ENCODE measurements around the gene SF3B1. TPM values are rescaled to one million over a fixed set of nuclear protein-coding genes. Genes with fewer than 3 reads are reported as not detected.
A peak's percentile ranks its signal among the peaks of the same experiment; 100 is the strongest.
"Not testable (repeated sequence)": the region's sequence is repeated elsewhere in the genome, so short reads cannot be mapped to it uniquely, and the experiment has no call there.

The SF3B1 gene
- total RNA-seq, 4 donors from 2014 or later, result 113 to 259 (median 149) TPM

- Histone ChIP-seq H3K27ac (peak overlapping the region in 3 of 4 donors; percentile 100), H3K36me3 (peaks cover 0 to 8% (median 0%) of the 10 kb centered on the region in 3 donors), H3K9me3 (no peaks in the 10 kb centered on the region), H3K4me3 (peak overlapping the region in 3 of 4 donors; percentile 91 to 97 (median 92)), H3K27me3 (no peaks in the 10 kb centered on the region), H3K4me1 (peaks cover 8 to 60% (median 25%) of the 10 kb centered on the region in 3 donors)
- 63 to 67% methylated on average over 2 of the region's 2 CpGs for WGBS, 2 donors
- intact Hi-C loops (cut with DNase I), result loop anchor here (5.0 kb wide), 1 partner anchor 42 kb away; the partner anchor contains the start of gene HSPD1
- TF ChIP-seq CTCF (IDR thresholded peaks at IDR 0.05) (no peak), POLR2A (IDR thresholded peaks at IDR 0.05) (no peak)
- no peak for DNase-seq
Observed at GRCh38 chr2:197454923-197455322, 20.1 kb upstream of the SF3B1 start.

GRCh38 chr2:197453914-197454398 is 19.1 kb upstream of the SF3B1 start:
- Histone ChIP-seq H3K27ac (peak overlapping the region; percentile 98 to 100 (median 100)), H3K36me3 (peaks cover 0 to under 1% (median 0%) of the 10 kb centered on the region in 3 donors), H3K9me3 (no peaks in the 10 kb centered on the region), H3K27me3 (no peaks in the 10 kb centered on the region), H3K4me1 (peaks cover 8 to 51% (median 22%) of the 10 kb centered on the region in 3 donors), H3K4me3 (peak overlapping the region; percentile 66 to 97 (median 92))
- peak; percentile 28 for DNase-seq
- TF ChIP-seq POLR2A (IDR thresholded peaks at IDR 0.05), result peak in 1 of 4 donors; percentile 13
- no peak for TF ChIP-seq CTCF (IDR thresholded peaks at IDR 0.05)
- intact Hi-C loops (cut with DNase I), result loop anchor here (5.0 kb wide), 1 partner anchor 43 kb away; the partner anchor contains the start of gene HSPD1
- 0 to 1% methylated on average over 10 to 11 of the region's 11 CpGs for WGBS, 2 donors

GRCh38 chr2:197453123-197453913 is 18.5 kb upstream of the SF3B1 start, which contains the start of gene COQ10B:
TSS of gene COQ10B (plus strand) at chr2:197453552. CDS start at chr2:197453561, 9 bp downstream.
- Histone ChIP-seq H3K4me3 (peak within 1 kb of the TSS; percentile 66 to 97 (median 92)), H3K27ac (peak within 1 kb of the TSS; percentile 98 to 100 (median 100)), H3K4me1 (peaks cover 8 to 44% (median 16%) of the 10 kb centered on the region in 3 donors), H3K27me3 (no peaks in the 10 kb centered on the region), H3K9me3 (no peaks in the 10 kb centered on the region), H3K36me3 (no peaks in the 10 kb centered on the region)
- TF ChIP-seq CTCF (IDR thresholded peaks at IDR 0.05) (peak in 4 of 6 experiments; percentile 5 to 44 (median 34)), POLR2A (IDR thresholded peaks at IDR 0.05) (peak in 3 of 4 donors; percentile 64 to 94 (median 75))
- 0% methylated on average over 9 to 35 of the region's 70 CpGs for WGBS, 2 donors
- intact Hi-C loops (cut with DNase I), result loop anchor here (5.0 kb wide), 1 partner anchor 44 kb away; the partner anchor contains the start of gene HSPD1
- DNase-seq, result peak; percentile 96

GRCh38 chr2:197452754-197453122 is 17.9 kb upstream of the SF3B1 start:
- H3K9me3 ChIP-seq, result no peaks in the 10 kb centered on the region
- intact Hi-C loops (cut with DNase I), result loop anchor here (5.0 kb wide), 1 partner anchor 45 kb away; the partner anchor contains the start of gene HSPD1
- WGBS, 2 donors, result 2 to 4% methylated on average over 7 to 10 of the region's 11 CpGs
- DNase-seq, result no peak
- peak overlapping the region; percentile 98 to 100 (median 100) for H3K27ac ChIP-seq
- no peaks in the 10 kb centered on the region for H3K36me3 ChIP-seq
- TF ChIP-seq POLR2A (IDR thresholded peaks at IDR 0.05) (no peak), CTCF (IDR thresholded peaks at IDR 0.05) (no peak)
- peak overlapping the region; percentile 66 to 97 (median 92) for H3K4me3 ChIP-seq
- peaks cover 8 to 39% (median 13%) of the 10 kb centered on the region in 3 donors for H3K4me1 ChIP-seq
- no peaks in the 10 kb centered on the region for H3K27me3 ChIP-seq

- not testable (repeated sequence) for H3K9me3 ChIP-seq, DNase-seq, H3K36me3 ChIP-seq, H3K27me3 ChIP-seq, H3K4me3 ChIP-seq, H3K27ac ChIP-seq
- intact Hi-C loops (cut with DNase I), result loop anchor here (5.0 kb wide), 1 partner anchor 46 kb away; the partner anchor contains the start of gene HSPD1
- 67 to 90% methylated on average over 2 to 3 of the region's 6 CpGs for WGBS, 2 donors
- peaks cover 8 to 24% (median 13%) of the 10 kb centered on the region in 3 donors for H3K4me1 ChIP-seq
Observed at GRCh38 chr2:197450935-197451358, 16.1 kb upstream of the SF3B1 start.
